Activated naive CD4-positive, alpha-beta T cell treated with anti-CD3 and anti-CD28 coated beads for 36 hours (primary cell): ENCODE data around the gene MFSD2A. TPM values are rescaled to one million over a fixed set of nuclear protein-coding genes. Genes with fewer than 3 reads are reported as not detected.
"Not testable (repeated sequence)": the region's sequence is repeated elsewhere in the genome, so short reads cannot be mapped to it uniquely, and the experiment has no call there.

Experiments used
- CTCF ChIA-PET: fragments of 350-600 bp; sonication (Branson Sonifier 250); formaldehyde crosslinking; loops from one replicate; lab custom pipeline; 2021; ENCODE audit warnings: antibody characterized with exemption; lab: Charles Lee
- DNase-seq: peaks from one replicate; pipeline ENCODE4 v3.0.0-alpha.2; 2020
- H3K27ac Mint-ChIP-seq: one replicate; pipeline ENCODE4 v1.8.0; 2021; ENCODE audit warnings: mild to moderate bottlenecking, mixed read lengths
- H3K27me3 Mint-ChIP-seq: one replicate; pipeline ENCODE4 v1.8.0; 2021; ENCODE audit warnings: low read depth, mixed read lengths
- H3K36me3 Mint-ChIP-seq: one replicate; pipeline ENCODE4 v1.8.0; 2021; ENCODE audit warnings: low read depth, mixed read lengths
- H3K4me1 Mint-ChIP-seq: one replicate; pipeline ENCODE4 v1.8.0; 2021; ENCODE audit warnings: low read depth, mixed read lengths
- H3K4me3 Mint-ChIP-seq: one replicate; pipeline ENCODE4 v1.8.0; 2021; ENCODE audit warnings: mild to moderate bottlenecking, moderate library complexity, mixed read lengths
- H3K9me3 Mint-ChIP-seq: one replicate; pipeline ENCODE4 v1.8.0; 2021; ENCODE audit warnings: mixed read lengths
- intact Hi-C: fragments of 100-400 bp; cut with micrococcal nuclease; formaldehyde crosslinking; loops from one replicate; pipeline ENCODE4 v1.15.1; 2023
- total RNA-seq, 2 experiments: library from RNA; stranded (reverse); gene quantifications; one replicate each; pipeline ENCODE4 v1.2.3, GENCODE V29; 2021

Gene MFSD2A
- total RNA-seq, 2 experiments from 2014 or later: 4.0 to 4.5 TPM

- H3K27me3 Mint-ChIP-seq: no peaks in the 10 kb centered on the region
- CTCF ChIA-PET: interaction anchor here (0.7 to 1.3 kb wide), 2 partner anchors 18 to 73 kb away, joined by 3 to 4 read pairs; no protein-coding TSS in a partner anchor
- no peaks in the 10 kb centered on the region for H3K36me3 Mint-ChIP-seq
- H3K4me3 Mint-ChIP-seq: no peak overlapping the region
- no peak overlapping the region for H3K27ac Mint-ChIP-seq
- intact Hi-C loops: no loop called here
- no peak for DNase-seq
- no peaks in the 10 kb centered on the region for H3K9me3 Mint-ChIP-seq
- peaks cover 5% of the 10 kb centered on the region for H3K4me1 Mint-ChIP-seq
These were observed 37.9 kb downstream of the MFSD2A start for GRCh38 chr1:39992888-39993287.

- no peaks in the 10 kb centered on the region for H3K27me3 Mint-ChIP-seq
- H3K4me1 Mint-ChIP-seq: peaks cover 5% of the 10 kb centered on the region
- intact Hi-C loops: no loop called here
- peak; percentile 13 for DNase-seq
- CTCF ChIA-PET: interaction anchor here (0.9 kb wide), 1 partner anchor 94 kb away, joined by 3 read pairs; the partner anchor contains the start of gene MYCL
- H3K27ac Mint-ChIP-seq: no peak overlapping the region
- no peaks in the 10 kb centered on the region for H3K36me3 Mint-ChIP-seq
- no peak overlapping the region for H3K4me3 Mint-ChIP-seq
- no peaks in the 10 kb centered on the region for H3K9me3 Mint-ChIP-seq
These were observed 41.0 kb downstream of the MFSD2A start for GRCh38 chr1:39995973-39996393.

DNA sequence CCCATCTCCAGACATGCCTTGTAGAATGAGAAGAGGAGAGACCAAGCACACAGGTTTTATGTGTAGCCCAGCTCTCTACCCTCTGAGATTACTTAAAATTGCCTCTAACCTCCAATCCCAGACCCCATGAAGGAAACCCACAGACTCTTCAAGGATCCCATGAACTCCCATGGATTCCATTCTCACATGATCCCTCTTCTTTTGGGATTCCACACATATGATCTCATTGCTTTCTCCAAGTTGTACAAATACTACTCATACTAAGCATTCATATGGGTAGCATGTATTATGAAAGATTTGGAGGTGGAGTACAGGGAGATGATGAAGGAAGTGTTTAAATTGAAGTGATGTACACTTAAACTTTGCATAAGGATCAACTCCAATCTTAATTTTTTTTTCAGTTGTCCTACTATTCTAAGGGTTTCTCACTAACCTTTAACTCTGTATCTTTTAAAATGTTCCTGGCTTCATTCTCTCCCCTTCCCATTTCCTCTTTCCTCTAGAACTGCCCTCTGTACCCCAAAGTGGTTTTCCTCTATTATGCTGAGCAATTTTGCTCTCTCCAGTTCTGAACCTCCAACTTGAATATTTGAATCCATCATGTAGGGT is 41.6 kb downstream of the MFSD2A start:
- CTCF ChIA-PET: interaction anchor here (0.6 to 0.9 kb wide), 3 partner anchors 23 to 294 kb away, joined by 3 to 5 read pairs (median 3); partner anchors contain the start of gene MYCL
- H3K4me3 Mint-ChIP-seq: no peak overlapping the region
- peaks cover 5% of the 10 kb centered on the region for H3K4me1 Mint-ChIP-seq
- intact Hi-C loops: no loop called here
- H3K9me3 Mint-ChIP-seq: no peaks in the 10 kb centered on the region
- DNase-seq: no peak
- no peak overlapping the region for H3K27ac Mint-ChIP-seq
- H3K36me3 Mint-ChIP-seq: no peaks in the 10 kb centered on the region
- no peaks in the 10 kb centered on the region for H3K27me3 Mint-ChIP-seq

DNA sequence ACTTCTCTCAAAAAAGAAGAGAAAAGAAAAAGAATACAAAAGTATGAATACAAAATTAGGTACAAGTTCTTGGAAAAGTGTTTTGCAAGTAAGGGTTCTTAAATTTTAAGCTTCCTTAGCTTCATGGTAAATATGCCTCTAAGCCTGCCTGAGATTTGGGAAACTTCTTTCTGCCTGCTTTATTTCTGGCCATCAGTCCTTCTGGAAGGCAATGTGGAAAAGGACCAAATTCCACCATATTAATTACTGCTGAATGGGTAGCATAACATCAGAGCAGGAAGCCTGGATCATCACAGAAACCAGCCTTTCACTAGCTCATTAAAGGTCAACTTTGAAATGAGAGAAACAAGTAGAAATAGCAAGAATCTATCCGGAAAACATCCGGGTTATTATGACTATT is 46.5 kb downstream of the MFSD2A start:
- H3K27me3 Mint-ChIP-seq: no peaks in the 10 kb centered on the region
- H3K9me3 Mint-ChIP-seq: no peaks in the 10 kb centered on the region
- no peak overlapping the region for H3K27ac Mint-ChIP-seq
- CTCF ChIA-PET: interaction anchor here (0.6 to 2.1 kb wide), 5 partner anchors 28 to 891 kb away, joined by 3 to 15 read pairs (median 3); no protein-coding TSS in a partner anchor
- no peak overlapping the region for H3K4me3 Mint-ChIP-seq
- intact Hi-C loops: no loop called here
- DNase-seq: no peak
- H3K4me1 Mint-ChIP-seq: no peaks in the 10 kb centered on the region
- H3K36me3 Mint-ChIP-seq: no peaks in the 10 kb centered on the region

DNA sequence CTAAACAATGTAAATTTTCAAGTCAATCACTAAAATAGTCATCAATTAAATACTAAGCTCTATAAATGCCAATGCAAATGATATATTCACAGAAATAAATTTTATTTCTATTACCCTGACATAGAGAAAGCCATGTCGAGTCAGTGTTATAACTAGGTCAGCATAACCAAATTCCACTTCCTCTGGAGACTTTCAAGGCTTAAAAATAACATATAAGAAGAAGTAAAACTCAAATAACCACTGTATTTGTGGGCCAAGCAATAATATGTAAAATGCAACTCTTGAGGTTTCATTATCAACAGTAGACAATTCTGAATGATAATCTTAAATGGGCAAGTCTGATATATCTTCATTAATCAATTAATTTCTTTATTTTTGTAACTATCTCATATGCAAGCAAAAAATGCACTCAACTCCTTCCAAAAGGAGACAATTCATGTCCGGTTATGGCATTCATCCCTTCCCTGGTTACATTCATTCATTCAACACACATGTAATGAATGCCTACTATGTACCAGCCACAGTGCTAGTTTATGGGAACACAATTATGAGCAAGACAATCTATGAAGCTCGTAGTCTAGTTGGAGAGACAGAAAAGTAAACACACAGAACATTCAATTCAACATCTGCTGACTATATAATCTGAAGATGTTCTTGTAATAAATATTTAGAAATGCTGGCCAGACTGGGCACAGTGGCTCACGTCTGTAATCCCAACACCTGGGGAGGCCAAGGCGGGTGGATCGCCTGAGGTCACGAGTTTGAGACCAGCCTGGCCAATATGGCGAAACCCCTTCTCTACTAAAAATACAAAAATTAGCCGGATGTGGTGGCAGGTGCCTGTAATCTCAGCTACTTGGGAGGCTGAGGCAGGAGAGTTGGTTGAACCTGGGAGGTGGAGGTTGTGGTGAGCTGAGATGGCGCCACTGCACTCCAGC is 48.5 kb downstream of the MFSD2A start:
- no peaks in the 10 kb centered on the region for H3K27me3 Mint-ChIP-seq
- H3K36me3 Mint-ChIP-seq: no peaks in the 10 kb centered on the region
- no peaks in the 10 kb centered on the region for H3K9me3 Mint-ChIP-seq
- H3K4me3 Mint-ChIP-seq: no peak overlapping the region
- CTCF ChIA-PET: interaction anchor here (0.6 to 1.7 kb wide), 2 partner anchors 30 to 123 kb away, joined by 3 to 4 read pairs; no protein-coding TSS in a partner anchor
- no peak overlapping the region for H3K27ac Mint-ChIP-seq
- no peak for DNase-seq
- no peaks in the 10 kb centered on the region for H3K4me1 Mint-ChIP-seq
- intact Hi-C loops: no loop called here

- no peak overlapping the region for H3K4me3 Mint-ChIP-seq
- no peaks in the 10 kb centered on the region for H3K9me3 Mint-ChIP-seq
- intact Hi-C loops: no loop called here
- CTCF ChIA-PET: interaction anchor here (1.7 kb wide), 1 partner anchor 31 kb away, joined by 4 read pairs; no protein-coding TSS in a partner anchor
- H3K4me1 Mint-ChIP-seq: no peaks in the 10 kb centered on the region
- DNase-seq: no peak
- no peak overlapping the region for H3K27ac Mint-ChIP-seq
- no peaks in the 10 kb centered on the region for H3K36me3 Mint-ChIP-seq
- no peaks in the 10 kb centered on the region for H3K27me3 Mint-ChIP-seq
These were observed 49.9 kb downstream of the MFSD2A start for GRCh38 chr1:40004857-40005256.

DNA sequence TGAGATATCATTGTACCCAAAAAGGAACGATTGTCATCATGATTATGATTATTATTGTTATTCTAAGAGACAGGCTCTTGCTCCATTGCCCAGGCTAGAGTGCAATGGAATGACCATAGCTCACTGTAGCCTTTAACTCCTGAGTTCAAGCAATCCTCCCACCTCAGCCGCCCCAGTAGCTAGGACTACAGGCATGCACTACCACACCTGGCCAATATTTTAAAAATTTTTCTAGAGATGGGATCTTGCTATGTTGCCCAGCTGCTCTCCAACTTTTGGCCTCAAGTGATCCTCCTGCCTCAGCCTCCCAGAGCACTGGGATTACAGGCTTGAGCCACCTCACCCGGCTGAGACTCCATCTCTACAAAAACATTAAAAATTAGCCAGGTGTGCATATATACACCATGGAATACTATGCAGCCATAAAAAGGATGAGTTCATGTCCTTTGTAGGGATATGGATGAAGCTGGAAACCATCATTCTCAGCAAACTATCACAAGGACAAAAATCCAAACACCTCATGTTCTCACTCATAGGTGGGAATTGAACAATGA is 52.6 kb downstream of the MFSD2A start:
- H3K4me1 Mint-ChIP-seq, H3K4me3 Mint-ChIP-seq, H3K27ac Mint-ChIP-seq, H3K9me3 Mint-ChIP-seq, H3K27me3 Mint-ChIP-seq, DNase-seq, intact Hi-C loops, CTCF ChIA-PET, H3K36me3 Mint-ChIP-seq: not testable (repeated sequence)

DNA sequence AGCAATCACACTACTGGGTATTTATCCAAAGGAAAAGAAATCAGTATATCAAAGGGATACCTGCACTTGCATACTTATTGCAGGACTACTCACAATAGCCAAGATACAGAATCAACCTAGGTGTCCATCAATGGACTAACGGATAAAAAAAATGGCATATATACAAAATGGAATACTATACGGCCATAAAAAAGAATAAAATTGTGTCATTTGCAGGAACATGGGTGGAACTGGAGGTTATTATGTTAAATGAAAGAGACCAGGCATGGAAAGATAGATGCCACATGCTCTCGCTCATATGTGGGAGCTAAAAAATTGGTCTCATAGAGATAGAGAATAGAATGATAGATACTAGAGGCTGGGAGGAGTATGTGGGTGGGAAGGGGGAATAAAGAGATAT is 56.3 kb downstream of the MFSD2A start:
- no peaks in the 10 kb centered on the region for H3K9me3 Mint-ChIP-seq
- no peaks in the 10 kb centered on the region for H3K27me3 Mint-ChIP-seq
- H3K4me1 Mint-ChIP-seq: peaks cover 10% of the 10 kb centered on the region
- intact Hi-C loops: no loop called here
- H3K36me3 Mint-ChIP-seq: no peaks in the 10 kb centered on the region
- no peak for DNase-seq
- H3K4me3 Mint-ChIP-seq: no peak overlapping the region
- CTCF ChIA-PET: interaction anchor here (0.5 kb wide), 1 partner anchor 18 kb away, joined by 3 read pairs; no protein-coding TSS in a partner anchor
- no peak overlapping the region for H3K27ac Mint-ChIP-seq

GRCh38 chr1:40014253-40014706 is 59.3 kb downstream of the MFSD2A start:
- CTCF ChIA-PET: interaction anchor here (0.6 to 2.1 kb wide), 3 partner anchors 40 to 138 kb away, joined by 3 to 6 read pairs (median 5); no protein-coding TSS in a partner anchor
- no peaks in the 10 kb centered on the region for H3K9me3 Mint-ChIP-seq
- H3K36me3 Mint-ChIP-seq: no peaks in the 10 kb centered on the region
- intact Hi-C loops: no loop called here
- DNase-seq: no peak
- no peaks in the 10 kb centered on the region for H3K27me3 Mint-ChIP-seq
- no peak overlapping the region for H3K27ac Mint-ChIP-seq
- peaks cover 10% of the 10 kb centered on the region for H3K4me1 Mint-ChIP-seq
- H3K4me3 Mint-ChIP-seq: no peak overlapping the region

DNA sequence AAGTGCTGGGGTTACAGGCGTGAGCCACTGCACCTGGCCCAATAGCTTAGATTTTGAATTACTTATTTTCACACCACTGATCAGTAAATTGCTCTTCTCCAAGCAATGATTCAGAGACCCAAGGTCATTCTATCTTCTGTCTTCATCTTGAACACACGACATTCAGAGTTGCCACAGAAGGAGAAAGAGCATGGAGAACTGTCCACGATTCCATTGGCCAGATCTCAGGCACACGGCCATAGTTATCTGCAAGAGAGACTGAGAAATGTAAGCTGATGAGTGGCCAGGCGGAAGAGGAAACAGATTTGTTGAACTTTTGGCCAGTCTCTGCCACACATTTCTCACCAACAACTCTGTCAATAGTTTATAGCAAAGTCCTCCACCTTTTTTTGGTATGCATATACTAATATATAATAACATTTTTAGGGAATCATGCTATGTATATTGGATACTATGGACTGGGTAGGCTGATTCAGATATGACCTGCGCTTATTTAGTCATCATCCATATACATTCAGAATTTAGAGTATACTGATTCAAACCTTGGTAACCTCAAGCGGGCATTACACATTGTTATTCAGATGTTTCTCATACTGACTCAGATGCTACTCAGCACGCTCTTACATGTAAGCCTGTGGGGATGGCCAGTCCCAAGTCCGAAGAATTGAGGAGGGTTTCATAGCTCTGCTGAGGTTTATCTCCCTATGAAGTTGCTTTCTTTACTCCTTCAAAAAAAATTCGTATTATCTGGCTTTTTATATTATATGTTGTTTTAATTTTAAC is 60.1 kb downstream of the MFSD2A start:
- Mint-ChIP-seq H3K4me3 (no peak overlapping the region), H3K9me3 (no peaks in the 10 kb centered on the region), H3K4me1 (peaks cover 10% of the 10 kb centered on the region), H3K27me3 (no peaks in the 10 kb centered on the region), H3K36me3 (no peaks in the 10 kb centered on the region), H3K27ac (no peak overlapping the region)
- CTCF ChIA-PET: interaction anchor here (0.7 to 2.1 kb wide), 2 partner anchors 41 to 43 kb away, joined by 3 to 6 read pairs; no protein-coding TSS in a partner anchor
- peak; percentile 13 for DNase-seq
- intact Hi-C loops: no loop called here

GRCh38 chr1:40017951-40018575 is 63.1 kb downstream of the MFSD2A start:
- CTCF ChIA-PET: interaction anchor here (0.6 kb wide), 1 partner anchor 390 kb away, joined by 3 read pairs; no protein-coding TSS in a partner anchor

More at GRCh38 chr1:40017951-40018575, 63.1 kb downstream of the MFSD2A start:
- no peaks in the 10 kb centered on the region for H3K36me3 Mint-ChIP-seq
- intact Hi-C loops: no loop called here
- H3K4me3 Mint-ChIP-seq: no peak overlapping the region
- DNase-seq: no peak
- H3K27me3 Mint-ChIP-seq: no peaks in the 10 kb centered on the region
- no peaks in the 10 kb centered on the region for H3K9me3 Mint-ChIP-seq
- peaks cover 10% of the 10 kb centered on the region for H3K4me1 Mint-ChIP-seq
- H3K27ac Mint-ChIP-seq: no peak overlapping the region
